GM12891 (cell line): ENCODE results near the gene TDRD12.

ENCODE experiments used
- POLR2A ChIP-seq: IDR thresholded peaks from 2 replicates; pipeline ENCODE4 v1.6.1; 2011; ENCODE audit warnings: low read depth, low read length, control low read depth
- TAF1 ChIP-seq: IDR thresholded peaks from 2 replicates; pipeline ENCODE4 v1.6.1; 2011; ENCODE audit warnings: low read depth, low read length, control low read depth

DNA sequence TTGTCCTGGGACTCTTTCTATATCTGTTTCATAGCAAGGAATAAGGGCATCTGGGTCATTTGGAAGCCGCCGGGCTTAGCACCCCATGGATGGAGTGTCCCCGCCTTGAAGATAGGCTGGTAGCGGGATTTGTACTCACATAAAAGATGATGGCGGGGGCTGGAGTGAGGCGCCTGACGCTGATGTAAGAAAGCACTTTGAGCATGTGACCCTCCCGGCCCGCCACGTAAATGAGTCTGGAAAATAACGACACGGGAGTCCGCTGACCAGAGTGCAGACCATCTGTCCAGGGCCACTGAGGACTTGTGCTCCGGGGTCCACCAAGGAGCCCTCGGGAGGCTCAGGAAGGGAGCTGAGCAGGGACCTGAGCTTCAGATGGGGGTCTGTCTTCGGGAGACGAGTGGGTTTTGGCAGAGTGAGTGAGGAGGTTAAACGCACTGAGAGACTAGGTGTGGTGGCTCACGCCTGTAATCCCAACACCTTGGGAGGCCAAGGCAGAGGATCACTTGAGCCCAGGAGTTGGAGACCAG is 124.2 kb downstream of the TDRD12 start:
- no peak for TF ChIP-seq TAF1
- no peak for TF ChIP-seq POLR2A
